Stimulated activated CD8-positive, alpha-beta memory T cell treated with anti-CD3 and anti-CD28 coated beads, Interleukin-2, amount 100 ng/mL, for 1 hour (primary cell): ENCODE data around the gene YTHDC2.

ENCODE experiments used
- DNase-seq, 2 donors: peaks; one replicate each; pipeline ENCODE4 v3.0.0-alpha.2; 2020; ENCODE audit warnings: low read depth in 2 of 2

The YTHDC2 gene

GRCh38 chr5:113520429-113520828, 6.9 kb downstream of the YTHDC2 start:
- no peak for DNase-seq

- no peak for DNase-seq
These were observed 7.4 kb downstream of the YTHDC2 start for GRCh38 chr5:113520899-113521298.

- DNase-seq, result no peak
These were observed 9.7 kb downstream of the YTHDC2 start for GRCh38 chr5:113523168-113523567.

GRCh38 chr5:113524927-113525326, 11.4 kb downstream of the YTHDC2 start:
- no peak for DNase-seq

GRCh38 chr5:113526421-113526820, 12.9 kb downstream of the YTHDC2 start:
- DNase-seq, result no peak

GRCh38 chr5:113527746-113528145, 14.3 kb downstream of the YTHDC2 start:
- no peak for DNase-seq

- DNase-seq, result no peak
These were observed 18.1 kb downstream of the YTHDC2 start for GRCh38 chr5:113531481-113532159.

GRCh38 chr5:113538313-113538712, 24.8 kb downstream of the YTHDC2 start:
- DNase-seq, result no peak

GRCh38 chr5:113546703-113547183, 33.2 kb downstream of the YTHDC2 start:
- DNase-seq, result no peak

GRCh38 chr5:113548396-113548795, 34.9 kb downstream of the YTHDC2 start:
- no peak for DNase-seq

- no peak for DNase-seq
These were observed 38.6 kb downstream of the YTHDC2 start for GRCh38 chr5:113552137-113552536.

GRCh38 chr5:113552620-113553019, 39.1 kb downstream of the YTHDC2 start:
- no peak for DNase-seq

- DNase-seq, result no peak
These were observed 49.4 kb downstream of the YTHDC2 start for GRCh38 chr5:113562828-113563400.

- no peak for DNase-seq
These were observed 55.9 kb downstream of the YTHDC2 start for GRCh38 chr5:113569396-113569795.

- no peak for DNase-seq
These were observed 59.2 kb downstream of the YTHDC2 start for GRCh38 chr5:113572716-113573115.

- no peak for DNase-seq
These were observed 60.9 kb downstream of the YTHDC2 start for GRCh38 chr5:113574417-113574816.

GRCh38 chr5:113575074-113575473, 61.6 kb downstream of the YTHDC2 start:
- no peak for DNase-seq

- DNase-seq, result no peak
These were observed 64.6 kb downstream of the YTHDC2 start for GRCh38 chr5:113578091-113578490.

- DNase-seq, result no peak
These were observed 67.9 kb downstream of the YTHDC2 start for GRCh38 chr5:113581388-113581787.

GRCh38 chr5:113598150-113598549, 84.7 kb downstream of the YTHDC2 start:
- DNase-seq, result no peak

- DNase-seq, result no peak
These were observed 85.4 kb downstream of the YTHDC2 start for GRCh38 chr5:113598926-113599325.

- DNase-seq, result no peak
These were observed 86.9 kb downstream of the YTHDC2 start for GRCh38 chr5:113600255-113600905.

- DNase-seq, result no peak
These were observed 87.9 kb downstream of the YTHDC2 start for GRCh38 chr5:113601423-113601822.
